ENCODE data around the gene DRC1.

- TF ChIP-seq YY1 (IDR thresholded peaks at IDR 0.05; ENCODE audit: insufficient read depth, insufficient read length): no peak
- no peak for TF ChIP-seq ZNF274 (IDR thresholded peaks at IDR 0.05; ENCODE audit: low read depth, low read length)
- TF ChIP-seq SUZ12 (IDR thresholded peaks at IDR 0.05; ENCODE audit: extremely low read depth, insufficient read depth, insufficient read length): no peak
These were observed 85.5 kb downstream of the DRC1 start for GRCh38 chr2:26487192-26487591.

Measured in NT2/D1 (cell line).